Measurements from ENCODE around the gene SEC61A2. TPM values are rescaled to one million over a fixed set of nuclear protein-coding genes. Genes with fewer than 3 reads are reported as not detected.
A peak's percentile ranks its signal among the peaks of the same experiment; 100 is the strongest.

Gene SEC61A2
- total and polyA plus RNA-seq, 2 experiments from 2014 or later = 8.7 to 17.6 TPM

DNA sequence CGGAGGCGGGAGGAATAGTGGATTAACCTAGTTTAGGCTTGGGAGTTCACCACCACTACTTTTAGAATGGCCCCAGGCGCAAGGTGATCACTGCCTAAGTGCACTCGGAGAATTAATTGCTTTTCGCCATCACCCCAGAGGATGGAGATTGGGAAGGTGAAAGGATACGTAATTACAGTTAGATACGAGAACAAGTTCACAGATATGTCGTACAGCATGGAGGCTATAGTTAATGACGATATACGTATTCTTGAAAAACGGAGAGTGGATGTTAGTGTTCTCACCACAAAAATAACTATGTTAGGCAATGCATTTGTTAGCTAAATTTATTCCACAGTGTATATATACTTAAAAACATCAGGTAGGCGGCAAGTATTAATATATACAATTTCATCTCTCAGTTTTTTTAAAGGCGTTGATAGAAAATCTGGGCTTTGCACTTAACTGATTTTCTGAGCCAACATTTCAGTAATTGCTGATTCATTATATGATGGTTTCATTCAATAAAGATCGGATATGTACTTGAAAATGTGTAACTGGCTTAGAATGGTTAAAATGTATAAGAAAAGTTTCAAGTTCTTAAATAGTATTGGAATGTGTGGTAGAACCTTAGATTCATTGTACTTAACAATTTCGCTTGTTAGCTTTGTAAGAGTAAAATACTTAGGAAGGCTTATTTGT lies 67.2 kb downstream of the SEC61A2 start:
- H3K27ac Mint-ChIP-seq = peak overlapping the region; percentile 98
- no peaks in the 10 kb centered on the region for H3K9me2 ChIP-seq (ENCODE audit: insufficient read depth)
- H3K4me3 Mint-ChIP-seq = peak overlapping the region; percentile 91

More for the DNA sequence above, 67.2 kb downstream of the SEC61A2 start:
- Mint-ChIP-seq H3K27me3 (ENCODE audit: insufficient read depth, low read depth, poor library complexity) (peaks cover 9% of the 10 kb centered on the region), H3K9me3 (no peaks in the 10 kb centered on the region; the same call in 2 of the 3 replicates), H3K4me1 (peaks cover 8% of the 10 kb centered on the region), H3K36me3 (ENCODE audit: low read depth) (peaks cover 35% of the 10 kb centered on the region)
- Histone ChIP-seq H3K79me2 (replicated peaks; ENCODE audit: insufficient read depth) (peaks cover 95% of the 10 kb centered on the region), H2AFZ (no peak overlapping the region), H3K4me1 (ENCODE audit: insufficient read depth) (peaks cover 12% of the 10 kb centered on the region), H3K4me3 (peak overlapping the region; percentile 79), H4K20me1 (replicated peaks; ENCODE audit: insufficient read depth) (peaks cover 39% of the 10 kb centered on the region), H3K27ac (ENCODE audit: low read depth) (peak overlapping the region; percentile 88), H3K27me3 (ENCODE audit: insufficient read depth) (no peaks in the 10 kb centered on the region), H3K4me2 (peak overlapping the region; percentile 84), H3F3A (replicated peaks; ENCODE audit: low read depth) (no peaks in the 10 kb centered on the region; the same call in 1 of the 2 replicates), H3K36me3 (ENCODE audit: insufficient read depth) (peaks cover 29% of the 10 kb centered on the region)
- TF ChIP-seq EZH2phosphoT487 (IDR thresholded peaks at IDR 0.05; ENCODE audit: unreplicated experiment) = no peak
- no peak for TF ChIP-seq STAT1 (IDR thresholded peaks at IDR 0.05; ENCODE audit: unreplicated experiment)
- TF ChIP-seq, protein P1, sequence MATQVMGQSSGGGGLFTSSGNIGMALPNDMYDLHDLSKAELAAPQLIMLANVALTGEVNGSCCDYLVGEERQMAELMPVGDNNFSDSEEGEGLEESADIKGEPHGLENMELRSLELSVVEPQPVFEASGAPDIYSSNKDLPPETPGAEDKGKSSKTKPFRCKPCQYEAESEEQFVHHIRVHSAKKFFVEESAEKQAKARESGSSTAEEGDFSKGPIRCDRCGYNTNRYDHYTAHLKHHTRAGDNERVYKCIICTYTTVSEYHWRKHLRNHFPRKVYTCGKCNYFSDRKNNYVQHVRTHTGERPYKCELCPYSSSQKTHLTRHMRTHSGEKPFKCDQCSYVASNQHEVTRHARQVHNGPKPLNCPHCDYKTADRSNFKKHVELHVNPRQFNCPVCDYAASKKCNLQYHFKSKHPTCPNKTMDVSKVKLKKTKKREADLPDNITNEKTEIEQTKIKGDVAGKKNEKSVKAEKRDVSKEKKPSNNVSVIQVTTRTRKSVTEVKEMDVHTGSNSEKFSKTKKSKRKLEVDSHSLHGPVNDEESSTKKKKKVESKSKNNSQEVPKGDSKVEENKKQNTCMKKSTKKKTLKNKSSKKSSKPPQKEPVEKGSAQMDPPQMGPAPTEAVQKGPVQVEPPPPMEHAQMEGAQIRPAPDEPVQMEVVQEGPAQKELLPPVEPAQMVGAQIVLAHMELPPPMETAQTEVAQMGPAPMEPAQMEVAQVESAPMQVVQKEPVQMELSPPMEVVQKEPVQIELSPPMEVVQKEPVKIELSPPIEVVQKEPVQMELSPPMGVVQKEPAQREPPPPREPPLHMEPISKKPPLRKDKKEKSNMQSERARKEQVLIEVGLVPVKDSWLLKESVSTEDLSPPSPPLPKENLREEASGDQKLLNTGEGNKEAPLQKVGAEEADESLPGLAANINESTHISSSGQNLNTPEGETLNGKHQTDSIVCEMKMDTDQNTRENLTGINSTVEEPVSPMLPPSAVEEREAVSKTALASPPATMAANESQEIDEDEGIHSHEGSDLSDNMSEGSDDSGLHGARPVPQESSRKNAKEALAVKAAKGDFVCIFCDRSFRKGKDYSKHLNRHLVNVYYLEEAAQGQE (IDR thresholded peaks at IDR 0.05; ENCODE audit: unreplicated experiment) = no peak
- TF ChIP-seq, protein P2, sequence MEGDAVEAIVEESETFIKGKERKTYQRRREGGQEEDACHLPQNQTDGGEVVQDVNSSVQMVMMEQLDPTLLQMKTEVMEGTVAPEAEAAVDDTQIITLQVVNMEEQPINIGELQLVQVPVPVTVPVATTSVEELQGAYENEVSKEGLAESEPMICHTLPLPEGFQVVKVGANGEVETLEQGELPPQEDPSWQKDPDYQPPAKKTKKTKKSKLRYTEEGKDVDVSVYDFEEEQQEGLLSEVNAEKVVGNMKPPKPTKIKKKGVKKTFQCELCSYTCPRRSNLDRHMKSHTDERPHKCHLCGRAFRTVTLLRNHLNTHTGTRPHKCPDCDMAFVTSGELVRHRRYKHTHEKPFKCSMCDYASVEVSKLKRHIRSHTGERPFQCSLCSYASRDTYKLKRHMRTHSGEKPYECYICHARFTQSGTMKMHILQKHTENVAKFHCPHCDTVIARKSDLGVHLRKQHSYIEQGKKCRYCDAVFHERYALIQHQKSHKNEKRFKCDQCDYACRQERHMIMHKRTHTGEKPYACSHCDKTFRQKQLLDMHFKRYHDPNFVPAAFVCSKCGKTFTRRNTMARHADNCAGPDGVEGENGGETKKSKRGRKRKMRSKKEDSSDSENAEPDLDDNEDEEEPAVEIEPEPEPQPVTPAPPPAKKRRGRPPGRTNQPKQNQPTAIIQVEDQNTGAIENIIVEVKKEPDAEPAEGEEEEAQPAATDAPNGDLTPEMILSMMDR (conservative IDR thresholded peaks at IDR 0.05; ENCODE audit: low read depth in 2 of 2) = no peak
- TF ChIP-seq, protein P3, sequence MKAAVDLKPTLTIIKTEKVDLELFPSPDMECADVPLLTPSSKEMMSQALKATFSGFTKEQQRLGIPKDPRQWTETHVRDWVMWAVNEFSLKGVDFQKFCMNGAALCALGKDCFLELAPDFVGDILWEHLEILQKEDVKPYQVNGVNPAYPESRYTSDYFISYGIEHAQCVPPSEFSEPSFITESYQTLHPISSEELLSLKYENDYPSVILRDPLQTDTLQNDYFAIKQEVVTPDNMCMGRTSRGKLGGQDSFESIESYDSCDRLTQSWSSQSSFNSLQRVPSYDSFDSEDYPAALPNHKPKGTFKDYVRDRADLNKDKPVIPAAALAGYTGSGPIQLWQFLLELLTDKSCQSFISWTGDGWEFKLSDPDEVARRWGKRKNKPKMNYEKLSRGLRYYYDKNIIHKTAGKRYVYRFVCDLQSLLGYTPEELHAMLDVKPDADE (IDR thresholded peaks at IDR 0.05) = no peak
- TF ChIP-seq POLR2AphosphoS5 (IDR thresholded peaks at IDR 0.05; ENCODE audit: low read depth) = no peak
- no peak for TF ChIP-seq JUNB (IDR thresholded peaks at IDR 0.05; ENCODE audit: unreplicated experiment)
- TF ChIP-seq ZNF114 (CRISPR knock-in tag; IDR thresholded peaks at IDR 0.05) = no peak
- no peak for TF ChIP-seq NANOG (IDR thresholded peaks at IDR 0.05; ENCODE audit: borderline replicate concordance)
- TF ChIP-seq ZNF331 (CRISPR knock-in tag; IDR thresholded peaks at IDR 0.05; ENCODE audit: low read depth) = no peak
- TF ChIP-seq, protein P4, sequence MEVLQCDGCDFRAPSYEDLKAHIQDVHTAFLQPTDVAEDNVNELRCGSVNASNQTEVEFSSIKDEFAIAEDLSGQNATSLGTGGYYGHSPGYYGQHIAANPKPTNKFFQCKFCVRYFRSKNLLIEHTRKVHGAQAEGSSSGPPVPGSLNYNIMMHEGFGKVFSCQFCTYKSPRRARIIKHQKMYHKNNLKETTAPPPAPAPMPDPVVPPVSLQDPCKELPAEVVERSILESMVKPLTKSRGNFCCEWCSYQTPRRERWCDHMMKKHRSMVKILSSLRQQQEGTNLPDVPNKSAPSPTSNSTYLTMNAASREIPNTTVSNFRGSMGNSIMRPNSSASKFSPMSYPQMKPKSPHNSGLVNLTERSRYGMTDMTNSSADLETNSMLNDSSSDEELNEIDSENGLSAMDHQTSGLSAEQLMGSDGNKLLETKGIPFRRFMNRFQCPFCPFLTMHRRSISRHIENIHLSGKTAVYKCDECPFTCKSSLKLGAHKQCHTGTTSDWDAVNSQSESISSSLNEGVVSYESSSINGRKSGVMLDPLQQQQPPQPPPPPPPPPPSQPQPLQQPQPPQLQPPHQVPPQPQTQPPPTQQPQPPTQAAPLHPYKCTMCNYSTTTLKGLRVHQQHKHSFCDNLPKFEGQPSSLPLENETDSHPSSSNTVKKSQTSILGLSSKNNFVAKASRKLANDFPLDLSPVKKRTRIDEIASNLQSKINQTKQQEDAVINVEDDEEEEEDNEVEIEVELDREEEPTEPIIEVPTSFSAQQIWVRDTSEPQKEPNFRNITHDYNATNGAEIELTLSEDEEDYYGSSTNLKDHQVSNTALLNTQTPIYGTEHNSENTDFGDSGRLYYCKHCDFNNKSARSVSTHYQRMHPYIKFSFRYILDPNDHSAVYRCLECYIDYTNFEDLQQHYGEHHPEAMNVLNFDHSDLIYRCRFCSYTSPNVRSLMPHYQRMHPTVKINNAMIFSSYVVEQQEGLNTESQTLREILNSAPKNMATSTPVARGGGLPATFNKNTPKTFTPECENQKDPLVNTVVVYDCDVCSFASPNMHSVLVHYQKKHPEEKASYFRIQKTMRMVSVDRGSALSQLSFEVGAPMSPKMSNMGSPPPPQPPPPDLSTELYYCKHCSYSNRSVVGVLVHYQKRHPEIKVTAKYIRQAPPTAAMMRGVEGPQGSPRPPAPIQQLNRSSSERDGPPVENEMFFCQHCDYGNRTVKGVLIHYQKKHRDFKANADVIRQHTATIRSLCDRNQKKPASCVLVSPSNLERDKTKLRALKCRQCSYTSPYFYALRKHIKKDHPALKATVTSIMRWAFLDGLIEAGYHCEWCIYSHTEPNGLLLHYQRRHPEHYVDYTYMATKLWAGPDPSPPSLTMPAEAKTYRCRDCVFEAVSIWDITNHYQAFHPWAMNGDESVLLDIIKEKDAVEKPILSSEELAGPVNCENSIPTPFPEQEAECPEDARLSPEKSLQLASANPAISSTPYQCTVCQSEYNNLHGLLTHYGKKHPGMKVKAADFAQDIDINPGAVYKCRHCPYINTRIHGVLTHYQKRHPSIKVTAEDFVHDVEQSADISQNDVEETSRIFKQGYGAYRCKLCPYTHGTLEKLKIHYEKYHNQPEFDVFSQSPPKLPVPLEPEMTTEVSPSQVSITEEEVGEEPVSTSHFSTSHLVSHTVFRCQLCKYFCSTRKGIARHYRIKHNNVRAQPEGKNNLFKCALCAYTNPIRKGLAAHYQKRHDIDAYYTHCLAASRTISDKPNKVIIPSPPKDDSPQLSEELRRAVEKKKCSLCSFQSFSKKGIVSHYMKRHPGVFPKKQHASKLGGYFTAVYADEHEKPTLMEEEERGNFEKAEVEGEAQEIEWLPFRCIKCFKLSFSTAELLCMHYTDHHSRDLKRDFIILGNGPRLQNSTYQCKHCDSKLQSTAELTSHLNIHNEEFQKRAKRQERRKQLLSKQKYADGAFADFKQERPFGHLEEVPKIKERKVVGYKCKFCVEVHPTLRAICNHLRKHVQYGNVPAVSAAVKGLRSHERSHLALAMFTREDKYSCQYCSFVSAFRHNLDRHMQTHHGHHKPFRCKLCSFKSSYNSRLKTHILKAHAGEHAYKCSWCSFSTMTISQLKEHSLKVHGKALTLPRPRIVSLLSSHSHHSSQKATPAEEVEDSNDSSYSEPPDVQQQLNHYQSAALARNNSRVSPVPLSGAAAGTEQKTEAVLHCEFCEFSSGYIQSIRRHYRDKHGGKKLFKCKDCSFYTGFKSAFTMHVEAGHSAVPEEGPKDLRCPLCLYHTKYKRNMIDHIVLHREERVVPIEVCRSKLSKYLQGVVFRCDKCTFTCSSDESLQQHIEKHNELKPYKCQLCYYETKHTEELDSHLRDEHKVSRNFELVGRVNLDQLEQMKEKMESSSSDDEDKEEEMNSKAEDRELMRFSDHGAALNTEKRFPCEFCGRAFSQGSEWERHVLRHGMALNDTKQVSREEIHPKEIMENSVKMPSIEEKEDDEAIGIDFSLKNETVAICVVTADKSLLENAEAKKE (CRISPR knock-in tag; IDR thresholded peaks at IDR 0.05) = no peak
- TF ChIP-seq CREB1 (CRISPR knock-in tag; IDR thresholded peaks at IDR 0.05; ENCODE audit: low read depth) = no peak
- ATAC-seq (no peak), DNase-seq (ENCODE audit: low spot score) (no peak)

Data from GM23338 (cell line).